ENCODE measurements around the gene SLC4A11.
A peak's percentile ranks its signal among the peaks of the same experiment; 100 is the strongest.

SLC4A11 gene

DNA sequence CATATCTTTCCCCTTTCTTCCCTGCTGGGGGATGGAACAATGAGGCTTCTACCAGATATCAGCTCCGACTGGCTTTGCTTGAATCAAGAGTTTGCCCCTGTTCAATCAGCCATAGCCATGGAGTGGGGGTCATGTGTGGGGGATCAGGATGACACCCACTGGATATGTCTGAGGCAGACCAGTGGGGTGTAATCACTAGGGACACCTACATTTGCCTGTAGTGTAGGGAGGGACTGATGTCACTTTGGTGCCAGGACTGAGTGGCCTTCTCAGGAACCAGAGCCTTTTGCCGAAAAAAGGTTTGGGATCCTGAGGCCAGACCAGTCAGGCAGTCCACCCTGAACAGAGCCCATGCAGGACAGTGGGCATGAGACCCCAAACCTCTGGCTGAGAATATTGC, 28.6 kb downstream of the SLC4A11 start:
- TF ChIP-seq, protein P1, sequence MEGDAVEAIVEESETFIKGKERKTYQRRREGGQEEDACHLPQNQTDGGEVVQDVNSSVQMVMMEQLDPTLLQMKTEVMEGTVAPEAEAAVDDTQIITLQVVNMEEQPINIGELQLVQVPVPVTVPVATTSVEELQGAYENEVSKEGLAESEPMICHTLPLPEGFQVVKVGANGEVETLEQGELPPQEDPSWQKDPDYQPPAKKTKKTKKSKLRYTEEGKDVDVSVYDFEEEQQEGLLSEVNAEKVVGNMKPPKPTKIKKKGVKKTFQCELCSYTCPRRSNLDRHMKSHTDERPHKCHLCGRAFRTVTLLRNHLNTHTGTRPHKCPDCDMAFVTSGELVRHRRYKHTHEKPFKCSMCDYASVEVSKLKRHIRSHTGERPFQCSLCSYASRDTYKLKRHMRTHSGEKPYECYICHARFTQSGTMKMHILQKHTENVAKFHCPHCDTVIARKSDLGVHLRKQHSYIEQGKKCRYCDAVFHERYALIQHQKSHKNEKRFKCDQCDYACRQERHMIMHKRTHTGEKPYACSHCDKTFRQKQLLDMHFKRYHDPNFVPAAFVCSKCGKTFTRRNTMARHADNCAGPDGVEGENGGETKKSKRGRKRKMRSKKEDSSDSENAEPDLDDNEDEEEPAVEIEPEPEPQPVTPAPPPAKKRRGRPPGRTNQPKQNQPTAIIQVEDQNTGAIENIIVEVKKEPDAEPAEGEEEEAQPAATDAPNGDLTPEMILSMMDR (IDR thresholded peaks at IDR 0.05; ENCODE audit: poor library complexity, severe bottlenecking): no peak
- H3K27me3 ChIP-seq (ENCODE audit: insufficient read depth, poor library complexity, severe bottlenecking): no peaks in the 10 kb centered on the region
- no peaks in the 10 kb centered on the region for H3K4me1 ChIP-seq (ENCODE audit: insufficient read depth, poor library complexity, severe bottlenecking)
- DNase-seq (ENCODE audit: low spot score) (no peak), ATAC-seq (ENCODE audit: low read depth) (no peak)
- peak overlapping the region; percentile 65 for H3K4me3 ChIP-seq (ENCODE audit: severe bottlenecking)
- peak overlapping the region; percentile 66 for H3K27ac ChIP-seq (ENCODE audit: poor library complexity, severe bottlenecking)
- H3K9me3 ChIP-seq (ENCODE audit: severe bottlenecking): no peaks in the 10 kb centered on the region
- peaks cover 19% of the 10 kb centered on the region for H3K36me3 ChIP-seq (ENCODE audit: low read depth)

GRCh38 chr20:3209946-3210317, 29.1 kb downstream of the SLC4A11 start:
- TF ChIP-seq, protein P1 (IDR thresholded peaks at IDR 0.05; ENCODE audit: poor library complexity, severe bottlenecking): no peak
- Histone ChIP-seq H3K4me1 (ENCODE audit: insufficient read depth, poor library complexity, severe bottlenecking) (no peaks in the 10 kb centered on the region), H3K4me3 (ENCODE audit: severe bottlenecking) (peak overlapping the region; percentile 65), H3K36me3 (ENCODE audit: low read depth) (peaks cover 15% of the 10 kb centered on the region; the same call in 1 of the 2 replicates), H3K9me3 (ENCODE audit: severe bottlenecking) (no peaks in the 10 kb centered on the region), H3K27ac (ENCODE audit: poor library complexity, severe bottlenecking) (peak overlapping the region; percentile 66), H3K27me3 (ENCODE audit: insufficient read depth, poor library complexity, severe bottlenecking) (no peaks in the 10 kb centered on the region)
- peak; percentile 55; the same call in 2 of the 3 replicates for ATAC-seq (ENCODE audit: low read depth)
- no peak for DNase-seq (ENCODE audit: low spot score)

DNA sequence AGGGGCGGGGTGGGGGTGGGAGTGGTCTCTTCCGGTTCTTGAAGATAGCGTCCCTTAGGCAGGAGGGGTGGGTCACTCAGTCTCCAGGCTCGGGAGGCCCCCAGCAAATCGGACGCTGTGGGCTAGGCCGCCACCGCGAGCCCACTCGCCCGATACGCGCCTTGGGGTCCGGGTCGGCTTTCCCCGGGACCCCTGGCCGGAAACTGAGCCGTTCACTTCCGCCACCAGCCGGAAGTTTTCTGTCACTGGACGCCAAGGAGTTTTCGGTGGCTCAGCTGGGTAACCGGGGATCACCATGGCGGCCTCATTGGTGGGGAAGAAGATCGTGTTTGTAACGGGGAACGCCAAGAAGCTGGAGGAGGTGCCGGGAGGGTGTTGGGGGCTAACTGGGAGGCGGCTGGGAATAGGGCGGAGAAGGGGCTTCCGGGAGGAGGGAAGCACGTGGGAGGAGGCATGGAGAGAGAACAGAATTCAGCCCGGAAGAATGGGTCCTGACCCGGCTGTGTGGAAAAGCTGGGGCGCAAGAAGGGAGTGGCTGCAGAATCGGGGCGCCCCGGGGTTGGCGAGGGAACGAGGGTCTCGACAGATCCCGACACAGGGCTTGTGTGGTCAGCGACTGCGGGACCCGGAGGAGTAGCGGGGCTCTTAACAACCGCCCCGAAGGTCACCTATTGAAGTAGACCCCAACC, 29.6 kb downstream of the SLC4A11 start, which contains the start of gene ITPA:
TSS of gene ITPA (plus strand) at position 242 of the 689 bp plus-strand sequence. CDS start at position 296, 54 bp downstream.
- Histone ChIP-seq H3K36me3 (ENCODE audit: low read depth) (peaks cover 11% of the 10 kb centered on the region; the same call in 1 of the 2 replicates), H3K27me3 (ENCODE audit: insufficient read depth, poor library complexity, severe bottlenecking) (no peaks in the 10 kb centered on the region), H3K9me3 (ENCODE audit: severe bottlenecking) (no peaks in the 10 kb centered on the region), H3K27ac (ENCODE audit: poor library complexity, severe bottlenecking) (peak within 1 kb of the TSS; percentile 66), H3K4me3 (ENCODE audit: severe bottlenecking) (peak within 1 kb of the TSS; percentile 65), H3K4me1 (ENCODE audit: insufficient read depth, poor library complexity, severe bottlenecking) (no peaks in the 10 kb centered on the region)
- ATAC-seq (ENCODE audit: low read depth) (peak; percentile 56), DNase-seq (ENCODE audit: low spot score) (no peak)
- TF ChIP-seq, protein P1 (IDR thresholded peaks at IDR 0.05; ENCODE audit: poor library complexity, severe bottlenecking): no peak

DNA sequence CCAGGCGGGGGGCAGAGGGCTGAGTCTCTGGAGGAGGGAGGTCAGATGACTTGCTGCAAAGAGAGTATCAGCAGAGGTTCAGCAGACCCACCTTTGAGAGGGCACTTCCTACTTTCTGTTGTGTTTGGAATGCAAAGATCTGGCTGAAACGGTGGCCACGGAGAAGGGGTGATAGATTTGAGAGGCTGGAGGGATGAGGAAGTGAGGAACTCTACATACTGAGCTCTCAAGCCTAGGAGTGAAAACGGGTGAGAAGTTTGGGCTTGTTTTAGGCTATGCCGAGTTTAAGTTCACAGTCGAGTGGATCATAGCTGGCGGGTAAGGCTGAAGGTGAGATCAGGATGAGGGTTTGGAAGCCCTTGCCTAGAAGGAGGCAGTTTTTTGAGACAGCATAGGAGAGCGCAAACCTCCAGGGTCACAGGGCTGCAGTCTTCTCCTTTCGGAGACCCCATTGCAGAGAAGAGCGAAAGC, 30.2 kb downstream of the SLC4A11 start:
- DNase-seq (ENCODE audit: low spot score) (no peak), ATAC-seq (ENCODE audit: low read depth) (peak; percentile 20; the same call in 2 of the 3 replicates)
- peak overlapping the region; percentile 65 for H3K4me3 ChIP-seq (ENCODE audit: severe bottlenecking)
- no peaks in the 10 kb centered on the region for H3K9me3 ChIP-seq (ENCODE audit: severe bottlenecking)
- TF ChIP-seq, protein P1 (IDR thresholded peaks at IDR 0.05; ENCODE audit: poor library complexity, severe bottlenecking): no peak
- H3K36me3 ChIP-seq (ENCODE audit: low read depth): peaks cover 8% of the 10 kb centered on the region; the same call in 1 of the 2 replicates
- no peaks in the 10 kb centered on the region for H3K4me1 ChIP-seq (ENCODE audit: insufficient read depth, poor library complexity, severe bottlenecking)
- peak overlapping the region; percentile 66 for H3K27ac ChIP-seq (ENCODE audit: poor library complexity, severe bottlenecking)
- H3K27me3 ChIP-seq (ENCODE audit: insufficient read depth, poor library complexity, severe bottlenecking): no peaks in the 10 kb centered on the region

All from RWPE2 (cell line).